ENCODE data around the gene NCBP1.

NCBP1 gene

DNA sequence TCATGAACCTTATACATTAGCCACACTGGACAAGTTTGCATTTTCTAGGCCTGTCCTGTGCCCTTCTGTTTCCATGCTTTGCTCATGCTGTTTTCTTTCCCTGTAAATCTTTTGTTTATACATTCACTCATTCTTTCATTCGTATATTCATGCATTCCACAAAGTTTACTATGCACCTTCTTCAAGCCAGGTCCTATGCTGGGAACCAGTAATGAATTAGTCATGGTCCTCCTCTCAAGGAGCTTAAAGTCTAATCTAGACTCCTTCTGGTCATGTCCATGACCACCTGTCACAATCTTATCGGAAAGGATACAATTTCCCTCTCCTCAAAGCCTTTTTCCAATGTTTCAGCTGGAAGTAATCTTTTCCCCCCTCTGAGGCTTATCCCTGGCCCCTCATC lies 72.6 kb downstream of the NCBP1 start:
- H3K27ac ChIP-seq: no peak overlapping the region
- DNase-seq (ENCODE audit: low read depth, low spot score): no peak

DNA sequence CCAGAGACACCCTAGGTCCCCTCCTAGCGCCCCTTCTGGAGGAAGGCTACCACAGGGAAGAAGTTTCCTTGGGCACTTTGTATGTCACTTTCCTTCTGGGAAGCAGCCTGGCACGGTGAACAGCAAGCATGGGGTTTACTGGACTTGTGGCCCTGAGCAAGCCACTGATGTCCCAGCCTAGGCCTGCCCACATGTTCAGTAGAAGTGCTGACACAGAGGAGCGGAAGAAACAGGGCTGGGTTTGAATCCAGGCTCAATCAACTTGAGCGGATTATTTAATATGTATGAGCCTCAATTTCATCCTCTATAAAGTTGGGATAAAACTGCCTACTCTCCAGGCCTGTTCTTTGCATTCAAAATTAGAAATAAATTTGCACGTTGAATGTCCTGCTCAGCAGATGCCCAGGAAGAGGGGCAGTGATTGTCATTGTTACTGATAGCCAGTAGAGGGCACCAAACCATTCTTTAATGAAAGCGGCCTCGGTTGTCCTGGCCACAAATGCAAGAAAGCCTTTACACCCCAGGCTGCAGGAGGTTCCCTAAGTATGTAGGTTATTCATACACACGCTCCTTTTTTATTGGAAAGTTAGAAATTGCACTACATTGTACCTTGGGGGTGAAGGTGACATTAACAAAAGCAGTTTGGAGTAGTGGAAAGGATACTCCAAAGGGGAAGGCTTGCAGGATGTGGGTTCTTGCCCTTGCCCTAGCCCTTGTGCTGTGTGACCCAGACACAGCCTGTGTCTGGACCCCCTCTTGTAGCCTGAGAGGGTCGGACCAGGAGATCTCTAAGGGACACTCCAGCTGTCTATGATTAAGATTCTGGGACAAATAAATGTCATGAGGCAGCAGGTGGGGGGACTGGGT lies 77.0 kb downstream of the NCBP1 start:
- H3K27ac ChIP-seq: no peak overlapping the region
- no peak for DNase-seq (ENCODE audit: low read depth, low spot score)

DNA sequence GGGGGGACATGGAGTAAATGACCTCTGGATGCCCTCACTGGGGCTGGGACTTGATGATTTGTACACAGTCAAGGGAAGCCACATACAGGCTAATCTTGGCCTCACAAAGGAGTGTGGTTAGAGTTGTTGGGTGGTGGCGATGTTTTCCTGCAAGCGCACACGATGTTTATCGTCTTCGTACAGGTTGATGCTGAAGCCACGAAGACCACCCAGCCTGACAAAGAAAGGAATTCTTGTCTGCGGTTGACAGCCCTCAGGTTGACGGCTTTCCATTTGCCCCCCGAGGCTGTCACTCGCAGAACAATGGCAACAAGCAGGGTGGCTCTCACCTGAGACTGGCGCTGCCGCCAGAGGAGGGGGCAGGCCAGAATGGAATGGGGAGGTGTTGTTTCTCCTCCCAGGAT lies 77.6 kb downstream of the NCBP1 start:
- no peak for DNase-seq (ENCODE audit: low read depth, low spot score)
- no peak overlapping the region for H3K27ac ChIP-seq

DNA sequence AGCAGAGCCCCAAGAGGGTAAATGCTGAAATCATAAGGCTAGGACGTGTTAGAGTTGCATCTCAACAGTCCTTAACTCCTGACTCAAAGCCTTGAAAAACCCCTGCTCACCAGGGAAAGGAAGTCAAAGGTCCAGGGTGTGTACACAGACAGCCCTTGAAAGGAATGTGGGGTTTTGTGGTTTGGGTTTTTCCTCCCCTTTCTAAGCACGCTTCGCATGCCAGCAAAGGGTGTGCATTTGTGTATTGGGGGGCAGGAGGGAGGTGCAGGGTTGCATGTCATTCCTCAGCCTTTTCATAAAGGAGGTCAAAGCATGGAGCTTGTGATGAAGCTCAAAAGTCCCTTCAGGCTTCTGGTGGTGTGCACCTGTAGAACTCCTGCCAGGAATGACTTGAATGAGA lies 80.8 kb downstream of the NCBP1 start:
- H3K27ac ChIP-seq: peak overlapping the region; percentile 70
- DNase-seq (ENCODE audit: low read depth, low spot score): peak; percentile 70

DNA sequence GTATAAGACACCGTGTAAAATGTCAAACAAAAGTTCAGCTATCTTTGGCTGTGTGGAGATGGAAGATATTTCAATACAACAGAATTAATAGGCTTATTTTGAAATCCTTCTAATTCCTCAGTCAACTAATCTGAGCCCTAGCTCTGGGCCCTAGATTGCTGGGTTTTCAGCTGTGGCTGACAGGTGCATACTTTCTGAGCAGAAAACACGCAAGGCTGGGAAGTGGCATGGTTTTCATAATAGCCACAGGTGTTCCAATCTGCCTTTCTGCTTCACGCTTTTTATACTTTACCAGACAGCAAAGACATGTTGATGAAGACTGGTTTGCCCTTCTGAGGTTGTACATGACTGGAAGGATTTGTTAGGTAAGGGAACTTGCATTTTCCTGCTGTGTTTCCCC lies 84.2 kb downstream of the NCBP1 start:
- DNase-seq (ENCODE audit: low read depth, low spot score): no peak
- no peak overlapping the region for H3K27ac ChIP-seq

DNA sequence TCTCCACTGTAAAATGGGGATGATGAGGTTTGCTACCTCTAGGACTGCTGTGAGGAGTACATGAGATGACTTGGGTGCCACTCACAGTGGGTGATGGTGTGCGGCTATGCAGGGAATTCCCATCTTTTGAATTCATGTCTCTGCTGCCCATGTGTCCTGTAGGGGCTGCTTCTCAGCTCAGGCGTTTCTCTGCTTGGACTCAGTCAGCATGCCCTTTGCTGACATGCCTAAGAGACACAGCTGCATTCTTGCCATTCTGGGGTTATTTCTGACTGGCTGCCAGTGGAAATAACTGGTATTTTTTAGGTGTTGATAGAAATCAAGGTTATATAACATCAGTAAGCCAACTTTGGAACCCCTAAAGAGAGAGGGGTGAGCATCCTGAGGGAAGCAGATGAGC lies 87.8 kb downstream of the NCBP1 start:
- no peak overlapping the region for H3K27ac ChIP-seq
- DNase-seq (ENCODE audit: low read depth, low spot score): no peak

DNA sequence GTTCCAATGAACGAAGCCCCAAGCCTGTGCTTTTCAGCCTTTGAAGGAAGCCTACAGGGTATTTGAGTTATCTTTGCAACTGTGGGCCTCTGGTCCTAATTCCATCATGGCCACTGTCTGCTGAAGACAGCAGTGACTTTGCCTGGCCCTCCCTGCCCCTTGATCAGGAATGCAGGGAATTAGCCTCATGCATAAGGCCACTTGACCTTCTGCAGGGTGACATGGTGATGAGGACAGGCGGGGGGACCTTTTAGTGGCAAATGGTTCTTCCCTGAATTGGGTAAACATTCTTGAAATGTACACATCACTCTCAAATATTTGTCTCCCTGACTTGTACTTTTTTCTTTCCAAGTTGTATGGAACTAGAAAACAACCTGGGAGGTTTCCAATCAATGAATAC lies 88.7 kb downstream of the NCBP1 start:
- DNase-seq (ENCODE audit: low read depth, low spot score): no peak
- no peak overlapping the region for H3K27ac ChIP-seq

All from epithelial cell of prostate (primary cell).